Measurements from ENCODE around the gene IFNL3.

Gene IFNL3

GRCh38 chr19:39193803-39194202 is 51.0 kb downstream of the IFNL3 start:
- DNase-seq (ENCODE audit: low read depth, low spot score) = no peak
